IPS-NIHi7 (cell line): Measurements from ENCODE around the gene ZNF471.

Experiments
- DNase-seq: peaks from one replicate; pipeline ENCODE4 v3.0.0; 2012; ENCODE audit warnings: mixed read lengths; ENCODE audit errors: extremely low spot score

ZNF471 gene

GRCh38 chr19:56573914-56574313 is 66.3 kb downstream of the ZNF471 start:
- DNase-seq: no peak

GRCh38 chr19:56577719-56578602 is 70.3 kb downstream of the ZNF471 start:
- DNase-seq: no peak
